NB4 (cell line): ENCODE results near the gene RYR2.

Experiments used
- DNase-seq: peaks from one replicate; pipeline ENCODE4 v3.0.0; 2010; ENCODE audit warnings: low read depth
- H3K4me3 ChIP-seq: one replicate; pipeline ENCODE4 v1.5.1; 2011; ENCODE audit warnings: mild to moderate bottlenecking, low read depth, low read length, moderate library complexity
- CTCF ChIP-seq: IDR thresholded peaks from one replicate; pipeline ENCODE4 v1.5.1; 2012; ENCODE audit warnings: low read depth, low read length
- MYC ChIP-seq: IDR thresholded peaks from 2 replicates; pipeline ENCODE4 v1.6.1; 2011; ENCODE audit warnings: low read depth, low read length
- POLR2A ChIP-seq: IDR thresholded peaks from 2 replicates; pipeline ENCODE4 v1.6.1; 2011; ENCODE audit warnings: mild to moderate bottlenecking; ENCODE audit not compliant: insufficient read length; ENCODE audit errors: extremely low read depth
- TF ChIP-seq, protein P1 (sequence below): IDR thresholded peaks from 2 replicates; pipeline ENCODE4 v1.6.1; 2011; ENCODE audit warnings: low read depth, low read length

The RYR2 gene

DNA sequence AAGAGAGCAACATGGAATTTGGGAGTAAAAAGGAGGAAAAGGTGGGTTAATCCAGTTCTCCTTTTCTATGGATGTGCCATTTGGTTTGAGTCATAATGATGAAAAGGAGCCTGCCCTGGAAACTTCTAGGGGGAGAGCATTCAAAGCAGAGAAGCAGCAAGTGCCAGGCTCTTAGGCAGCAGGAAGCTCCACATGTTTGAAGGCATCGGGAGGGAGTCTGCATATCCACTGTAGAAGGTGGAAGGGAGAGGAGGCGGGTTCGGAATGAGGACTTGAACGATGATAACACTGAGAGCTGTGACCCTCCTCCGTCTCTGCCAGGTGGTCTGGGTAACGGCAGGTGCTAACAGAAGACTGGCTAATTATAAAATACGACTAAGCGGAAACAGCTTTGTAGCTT, 128.2 kb downstream of the RYR2 start:
- DNase-seq, result no peak
- TF ChIP-seq, protein P1, sequence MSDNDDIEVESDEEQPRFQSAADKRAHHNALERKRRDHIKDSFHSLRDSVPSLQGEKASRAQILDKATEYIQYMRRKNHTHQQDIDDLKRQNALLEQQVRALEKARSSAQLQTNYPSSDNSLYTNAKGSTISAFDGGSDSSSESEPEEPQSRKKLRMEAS, result no peak
- TF ChIP-seq POLR2A (no peak), MYC (no peak), CTCF (no peak)
- no peak overlapping the region for H3K4me3 ChIP-seq

GRCh38 chr1:237171454-237172117, 129.6 kb downstream of the RYR2 start:
- H3K4me3 ChIP-seq, result no peak overlapping the region
- no peak for TF ChIP-seq MYC
- TF ChIP-seq, protein P1, result no peak
- TF ChIP-seq POLR2A, result no peak
- TF ChIP-seq CTCF, result no peak
- no peak for DNase-seq

GRCh38 chr1:237172118-237172485, 130.1 kb downstream of the RYR2 start:
- TF ChIP-seq POLR2A (no peak), CTCF (no peak), MYC (no peak)
- TF ChIP-seq, protein P1, result no peak
- no peak for DNase-seq
- no peak overlapping the region for H3K4me3 ChIP-seq

DNA sequence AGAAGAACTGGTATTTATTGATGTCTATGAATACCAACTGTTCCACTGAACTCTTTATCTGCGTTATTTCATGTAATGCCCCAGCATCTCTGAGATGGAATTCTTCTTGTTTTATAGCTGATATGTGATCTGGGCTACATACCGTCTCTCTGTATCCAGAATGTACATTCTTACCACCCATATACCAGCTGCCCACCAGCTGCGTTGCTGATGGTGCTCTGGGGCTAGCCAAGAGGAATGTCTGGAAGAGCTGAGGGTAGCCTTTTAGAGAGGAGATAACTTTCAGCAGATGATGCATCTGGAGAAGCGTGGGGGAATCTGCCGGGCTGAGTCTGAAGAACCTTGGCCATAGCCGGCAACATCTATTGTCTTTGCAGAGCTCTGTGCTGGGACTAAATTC, 137.5 kb downstream of the RYR2 start:
- DNase-seq, result no peak
- TF ChIP-seq CTCF, result no peak
- no peak for TF ChIP-seq MYC
- TF ChIP-seq, protein P1, result no peak
- TF ChIP-seq POLR2A, result no peak

DNA sequence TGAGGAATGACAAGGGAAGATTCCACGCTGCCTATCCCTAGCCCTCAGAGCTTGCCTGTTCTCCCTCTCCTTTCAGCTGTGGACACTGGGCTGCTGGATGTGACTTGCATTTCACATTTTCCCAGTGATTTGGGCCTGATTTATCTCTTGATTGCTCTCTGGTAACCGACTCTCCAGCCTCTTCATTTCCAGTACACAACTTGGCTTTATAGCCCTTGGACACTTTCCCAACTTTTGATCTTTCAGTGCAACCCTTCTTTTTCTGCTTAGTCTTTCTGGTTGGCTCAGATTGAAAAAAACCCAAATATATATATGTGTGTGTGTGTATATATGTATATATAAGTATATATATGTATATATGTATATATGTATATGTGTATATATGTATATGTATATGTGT, 138.3 kb downstream of the RYR2 start:
- TF ChIP-seq MYC (no peak), CTCF (no peak), POLR2A (no peak)
- TF ChIP-seq, protein P1, result no peak
- no peak overlapping the region for H3K4me3 ChIP-seq
- DNase-seq, result no peak

More for the DNA sequence above, 137.5 kb downstream of the RYR2 start:
- no peak overlapping the region for H3K4me3 ChIP-seq

DNA sequence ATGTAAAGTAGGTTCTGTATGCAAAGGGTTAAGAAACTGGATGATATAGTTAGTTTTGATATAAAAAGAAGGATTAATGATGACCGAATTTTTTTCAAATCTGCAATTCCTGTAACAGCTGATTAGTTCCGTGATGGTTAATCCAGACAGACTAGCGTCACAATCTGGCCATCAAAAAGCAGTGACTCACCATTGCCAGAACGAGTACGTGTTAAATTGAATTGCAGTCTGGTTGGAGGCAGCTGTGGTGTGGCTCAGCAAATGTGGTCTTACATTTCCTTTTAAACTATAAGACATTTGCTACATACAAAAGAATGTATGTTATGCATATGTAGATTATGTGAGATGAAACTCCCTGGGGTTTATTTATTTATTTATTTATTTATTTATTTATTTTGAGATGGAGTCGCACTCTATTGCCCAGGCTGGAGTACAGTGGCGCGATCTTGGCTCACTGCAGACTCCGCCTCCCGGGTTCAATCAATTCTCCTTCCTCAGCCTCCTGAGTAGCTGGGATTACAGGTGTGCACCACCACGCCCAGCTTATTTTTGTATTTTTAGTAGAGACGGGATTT, 139.8 kb downstream of the RYR2 start:
- no peak overlapping the region for H3K4me3 ChIP-seq
- no peak for DNase-seq
- TF ChIP-seq, protein P1, result no peak
- TF ChIP-seq MYC (no peak), CTCF (no peak), POLR2A (no peak)
